Breast epithelium (tissue), 4 donors: ENCODE data around the gene PRDM15. TPM values are rescaled to one million over a fixed set of nuclear protein-coding genes. Genes with fewer than 3 reads are reported as not detected.
A peak's percentile ranks its signal among the peaks of the same experiment; 100 is the strongest.

Source experiments
- DNase-seq, 2 donors: peaks; one replicate each; pipeline ENCODE4 v3.0.0-alpha.2; 2019; ENCODE audit warnings: low spot score in 2 of 2
- H3K27ac ChIP-seq, 2 donors: fragments of 200-600 bp; sonication (generic) in 1 of 2; one replicate each; pipeline ENCODE4 v1.5.1; 2016 to 2019; ENCODE audit warnings: mild to moderate bottlenecking in 1 of 2
- H3K27me3 ChIP-seq, 2 donors: fragments of 200-600 bp; sonication (generic) in 1 of 2; one replicate each; pipeline versions ENCODE4 v1.5.1 to v1.6.0; 2017 to 2019; ENCODE audit warnings: control low read depth in 1 of 2, mild to moderate bottlenecking in 1 of 2
- H3K36me3 ChIP-seq: fragments of 200-600 bp; one replicate; pipeline ENCODE4 v1.5.1; 2019
- H3K4me1 ChIP-seq, 2 donors: fragments of 200-600 bp; sonication (generic); one replicate each; pipeline ENCODE4 v1.5.1; 2016 to 2019; ENCODE audit warnings: control low read depth in 1 of 2
- H3K4me3 ChIP-seq, 3 donors: fragments of 200-600 bp; sonication (generic); 1 replicate in 2 of 3; 2 replicates in 1 of 3; pipeline ENCODE4 v1.5.1; 2016 to 2019; ENCODE audit warnings: mild to moderate bottlenecking in 3 of 3, moderate library complexity in 2 of 3
- H3K9me3 ChIP-seq, 2 donors: fragments of 200-600 bp; sonication (generic) in 1 of 2; one replicate each; pipeline ENCODE4 v1.5.1; 2016 to 2019; ENCODE audit warnings: control low read depth in 1 of 2
- CTCF ChIP-seq, 3 donors: fragments of 450-650 bp; IDR thresholded peaks; one replicate each; pipeline ENCODE4 v1.5.1; 2016 to 2017; ENCODE audit warnings: antibody characterized with exemption in 3 of 3, mild to moderate bottlenecking in 3 of 3, moderate library complexity in 3 of 3
- POLR2A ChIP-seq: fragments of 450-650 bp; IDR thresholded peaks from one replicate; pipeline ENCODE4 v1.6.1; 2016; ENCODE audit warnings: antibody characterized with exemption, mild to moderate bottlenecking, moderate library complexity
- POLR2AphosphoS5 ChIP-seq, 3 donors: sonication (generic); formaldehyde crosslinking; IDR thresholded peaks; one replicate each; pipeline ENCODE4 v1.6.1; 2017; ENCODE audit warnings: antibody characterized with exemption in 3 of 3
- intact Hi-C: fragments of 100-400 bp; cut with DNase I; formaldehyde crosslinking; loops from one replicate; pipeline ENCODE4 v1.15.1; 2023; ENCODE audit warnings: low total_unique reads
- total RNA-seq, 3 donors: library from RNA; depleted of rRNA; stranded (reverse); fragments of >200 nt; gene quantifications; one replicate each; pipeline ENCODE4 v1.1.0, GENCODE V29; 2016

The PRDM15 gene
- total RNA-seq, 3 donors from 2014 or later, result 6.6 to 14.1 (median 9.2) TPM

- Histone ChIP-seq H3K27ac (no peak overlapping the region), H3K27me3 (no peaks in the 10 kb centered on the region), H3K9me3 (no peaks in the 10 kb centered on the region), H3K4me3 (no peak overlapping the region), H3K4me1 (peaks cover 0 to 13% of the 10 kb centered on the region in 2 donors), H3K36me3 (no peaks in the 10 kb centered on the region)
- TF ChIP-seq CTCF (IDR thresholded peaks at IDR 0.05), result no peak
- TF ChIP-seq POLR2AphosphoS5 (IDR thresholded peaks at IDR 0.05), result no peak
- no peak for TF ChIP-seq POLR2A
- no peak for DNase-seq
- intact Hi-C loops, result loop anchor here (1.0 kb wide), 1 partner anchor 23 kb away; no protein-coding TSS in a partner anchor
Observed at GRCh38 chr21:41753006-41753898, 125.9 kb downstream of the PRDM15 start.

- Histone ChIP-seq H3K9me3 (no peaks in the 10 kb centered on the region), H3K4me3 (no peak overlapping the region), H3K36me3 (no peaks in the 10 kb centered on the region), H3K27ac (peak overlapping the region; percentile 62 to 70), H3K27me3 (no peaks in the 10 kb centered on the region), H3K4me1 (peaks cover 0 to 13% of the 10 kb centered on the region in 2 donors)
- TF ChIP-seq POLR2A (no peak), POLR2AphosphoS5 (IDR thresholded peaks at IDR 0.05) (no peak), CTCF (IDR thresholded peaks at IDR 0.05) (no peak)
- DNase-seq, result no peak
- intact Hi-C loops, result no loop called here
Observed at GRCh38 chr21:41752231-41752681, 126.9 kb downstream of the PRDM15 start.

- no peaks in the 10 kb centered on the region for H3K36me3 ChIP-seq
- TF ChIP-seq POLR2A (no peak), POLR2AphosphoS5 (IDR thresholded peaks at IDR 0.05) (peak in 1 of 3 donors; percentile 16)
- no peaks in the 10 kb centered on the region for H3K9me3 ChIP-seq
- no peaks in the 10 kb centered on the region for H3K27me3 ChIP-seq
- H3K27ac ChIP-seq, result peak overlapping the region; percentile 62 to 70
- H3K4me3 ChIP-seq, result no peak overlapping the region
- peak; percentile 66 to 82 for DNase-seq
- peaks cover 0 to 13% of the 10 kb centered on the region in 2 donors for H3K4me1 ChIP-seq
- intact Hi-C loops, result no loop called here
Observed at GRCh38 chr21:41751611-41752011, 127.5 kb downstream of the PRDM15 start.

GRCh38 chr21:41750532-41751151 lies 128.5 kb downstream of the PRDM15 start:
- TF ChIP-seq POLR2A (no peak), CTCF (IDR thresholded peaks at IDR 0.05) (no peak), POLR2AphosphoS5 (IDR thresholded peaks at IDR 0.05) (no peak)
- intact Hi-C loops, result no loop called here
- no peak for DNase-seq

GRCh38 chr21:41750051-41750450 lies 129.1 kb downstream of the PRDM15 start:
- Histone ChIP-seq H3K27me3 (no peaks in the 10 kb centered on the region), H3K4me3 (no peak overlapping the region), H3K9me3 (no peaks in the 10 kb centered on the region), H3K4me1 (peaks cover 0 to 13% of the 10 kb centered on the region in 2 donors), H3K36me3 (no peaks in the 10 kb centered on the region), H3K27ac (no peak overlapping the region)
- intact Hi-C loops, result no loop called here
- TF ChIP-seq CTCF (IDR thresholded peaks at IDR 0.05) (no peak), POLR2AphosphoS5 (IDR thresholded peaks at IDR 0.05) (no peak), POLR2A (no peak)
- DNase-seq, result no peak

More at GRCh38 chr21:41750532-41751151, 128.5 kb downstream of the PRDM15 start:
- Histone ChIP-seq H3K9me3 (no peaks in the 10 kb centered on the region), H3K4me1 (peaks cover 0 to 13% of the 10 kb centered on the region in 2 donors), H3K27ac (no peak overlapping the region), H3K4me3 (no peak overlapping the region), H3K36me3 (no peaks in the 10 kb centered on the region), H3K27me3 (no peaks in the 10 kb centered on the region)
